IMR-90 (cell line): ENCODE results near the gene RAB3IL1. TPM values are rescaled to one million over a fixed set of nuclear protein-coding genes. Genes with fewer than 3 reads are reported as not detected.

Source experiments
- ATAC-seq: fragments of 200-7000 bp; cut with Tn5 transposase; 2 replicates; pipeline ENCODE4 v1.9.1; 2020; ENCODE audit warnings: low read depth, mild to moderate bottlenecking, moderate library complexity
- BruUV-seq: library from RNA; stranded (reverse); fragments of 400-500 nt; replicated peaks from 2 replicates; lab custom pipeline; 2021; lab: Mats Ljungman, UMichigan
- CTCF ChIA-PET: fragments of 300-600 bp; formaldehyde crosslinking; extraction: SDS; loops from one replicate; lab custom pipeline; 2021; ENCODE audit warnings: antibody characterized with exemption; lab: Yijun Ruan, JAX
- POLR2A ChIA-PET: fragments of 300-600 bp; sonication (Branson Sonifier 250); formaldehyde crosslinking; loops from one replicate; lab custom pipeline; 2022; ENCODE audit warnings: antibody characterized with exemption; ENCODE audit not compliant: unreplicated experiment; lab: Charles Lee
- DNase-seq: peaks from one replicate; pipeline ENCODE4 v3.0.0; 2013
- H2AFZ ChIP-seq: replicated peaks from 2 replicates; pipeline ENCODE3; 2013; ENCODE audit warnings: low read length, mild to moderate bottlenecking; ENCODE audit not compliant: poor library complexity
- H2AK5ac ChIP-seq: 2 replicates; pipeline ENCODE4 v1.6.1; 2013; ENCODE audit warnings: low read depth, low read length, inconsistent platforms
- H2AK9ac ChIP-seq: replicated peaks from 2 replicates; pipeline ENCODE3; 2013; ENCODE audit warnings: mild to moderate bottlenecking, low read depth, low read length, moderate library complexity; ENCODE audit not compliant: poor library complexity
- H2BK120ac ChIP-seq: 2 replicates; pipeline ENCODE4 v1.6.1; 2013; ENCODE audit warnings: low read depth, low read length, inconsistent platforms
- H2BK15ac ChIP-seq: 3 replicates; pipeline ENCODE4 v1.6.1; 2013; ENCODE audit warnings: low read depth, low read length, inconsistent platforms
- H2BK20ac ChIP-seq: 2 replicates; pipeline ENCODE4 v1.6.1; 2013; ENCODE audit warnings: low read depth, mild to moderate bottlenecking, inconsistent platforms, low read length, moderate library complexity
- H2BK5ac ChIP-seq: 2 replicates; pipeline ENCODE4 v1.6.1; 2013; ENCODE audit warnings: mild to moderate bottlenecking, low read depth, low read length, inconsistent platforms; ENCODE audit not compliant: poor library complexity, severe bottlenecking
- H3K14ac ChIP-seq: replicated peaks from 2 replicates; pipeline ENCODE4 v1.6.1; 2013; ENCODE audit warnings: low read depth, low read length, inconsistent platforms
- H3K18ac ChIP-seq: 2 replicates; pipeline ENCODE4 v1.6.1; 2013; ENCODE audit warnings: low read depth, low read length, control low read depth
- H3K23ac ChIP-seq: 2 replicates; pipeline ENCODE4 v1.6.1; 2013; ENCODE audit warnings: low read depth, low read length, inconsistent platforms
- H3K27ac ChIP-seq: 2 replicates; pipeline ENCODE4 v1.5.1; 2013; ENCODE audit warnings: mild to moderate bottlenecking, control low read depth, low read length; ENCODE audit not compliant: insufficient read depth
- H3K27me3 ChIP-seq: 2 replicates; pipeline ENCODE4 v1.6.1; 2013; ENCODE audit warnings: low read length; ENCODE audit not compliant: control insufficient read depth, insufficient read depth
- H3K36me3 ChIP-seq: 2 replicates; pipeline ENCODE4 v1.6.1; 2013; ENCODE audit warnings: low read length, mixed read lengths; ENCODE audit not compliant: control insufficient read depth, insufficient read depth
- H3K4ac ChIP-seq: 2 replicates; pipeline ENCODE4 v1.6.1; 2013; ENCODE audit warnings: low read depth, low read length, inconsistent platforms
- H3K4me1 ChIP-seq: 2 replicates; pipeline ENCODE4 v1.6.1; 2013; ENCODE audit warnings: low read length, mixed read lengths; ENCODE audit not compliant: control insufficient read depth, insufficient read depth
- H3K4me2 ChIP-seq: 2 replicates; pipeline ENCODE4 v1.6.1; 2013; ENCODE audit warnings: low read depth, mild to moderate bottlenecking, control low read depth, low read length, moderate library complexity
- H3K4me3 ChIP-seq: 2 replicates; pipeline ENCODE4 v1.5.1; 2013; ENCODE audit warnings: low read depth, mild to moderate bottlenecking, control low read depth, low read length, moderate library complexity; ENCODE audit not compliant: insufficient read depth
- H3K56ac ChIP-seq: 2 replicates; pipeline ENCODE4 v1.6.1; 2013; ENCODE audit warnings: low read length, inconsistent platforms; ENCODE audit not compliant: insufficient read depth; ENCODE audit errors: extremely low read depth
- H3K79me1 ChIP-seq, 2 experiments: 2 replicates each; pipeline ENCODE4 v1.6.1; 2013; ENCODE audit warnings: low read length in 2 of 2, inconsistent platforms in 1 of 2, low read depth in 1 of 2
- H3K9ac ChIP-seq: 2 replicates; pipeline ENCODE4 v1.6.1; 2013; ENCODE audit warnings: low read depth, low read length, control low read depth
- H3K9me1 ChIP-seq: 2 replicates; pipeline ENCODE4 v1.6.1; 2013; ENCODE audit warnings: low read length, inconsistent platforms; ENCODE audit not compliant: insufficient read depth
- H3K9me3 ChIP-seq: 2 replicates; pipeline ENCODE4 v1.6.1; 2013; ENCODE audit warnings: low read length; ENCODE audit not compliant: control insufficient read depth, insufficient read depth
- H4K20me1 ChIP-seq: 2 replicates; pipeline ENCODE4 v1.6.1; 2013; ENCODE audit warnings: low read length, inconsistent platforms; ENCODE audit not compliant: insufficient read depth
- H4K5ac ChIP-seq: 2 replicates; pipeline ENCODE4 v1.6.1; 2013; ENCODE audit warnings: mild to moderate bottlenecking, low read depth, low read length, control low read depth
- H4K8ac ChIP-seq, 2 experiments: 2 replicates each; pipeline ENCODE4 v1.6.1; 2013; ENCODE audit warnings: low read depth in 2 of 2, low read length in 2 of 2, control low read depth in 1 of 2, inconsistent platforms in 1 of 2
- H4K91ac ChIP-seq: 2 replicates; pipeline ENCODE4 v1.6.1; 2013; ENCODE audit warnings: low read depth, low read length, inconsistent platforms; ENCODE audit not compliant: insufficient read depth
- BHLHE40 ChIP-seq: fragments of 150-350 bp; IDR thresholded peaks from 2 replicates; pipeline ENCODE4 v1.6.1; 2016; ENCODE audit warnings: mild to moderate bottlenecking, low read depth, low read length
- CEBPB ChIP-seq: IDR thresholded peaks from 2 replicates; pipeline ENCODE4 v1.6.1; 2012; ENCODE audit warnings: low read depth, low read length, improper control_type of control experiment
- CHD1 ChIP-seq: IDR thresholded peaks from 2 replicates; pipeline ENCODE4 v1.6.1; 2012; ENCODE audit warnings: low read depth, low read length, improper control_type of control experiment
- CTCF ChIP-seq: conservative IDR thresholded peaks from 2 replicates; pipeline ENCODE4 v1.5.1; 2012; ENCODE audit warnings: mild to moderate bottlenecking, low read depth, low read length, improper control_type of control experiment
- FOS ChIP-seq: fragments of 150-350 bp; IDR thresholded peaks from 2 replicates; pipeline ENCODE4 v1.6.1; 2016; ENCODE audit warnings: low read depth, low read length
- MAFK ChIP-seq: IDR thresholded peaks from 2 replicates; pipeline ENCODE4 v1.6.1; 2012; ENCODE audit warnings: low read depth, low read length, improper control_type of control experiment
- MAZ ChIP-seq: IDR thresholded peaks from 2 replicates; pipeline ENCODE4 v1.6.1; 2012; ENCODE audit warnings: low read depth, mild to moderate bottlenecking, low read length, improper control_type of control experiment, moderate library complexity, borderline replicate concordance
- MXI1 ChIP-seq: IDR thresholded peaks from 2 replicates; pipeline ENCODE4 v1.6.1; 2012; ENCODE audit warnings: low read depth, mild to moderate bottlenecking, low read length, moderate library complexity, borderline replicate concordance
- NFE2L2 ChIP-seq: fragments of 150-350 bp; IDR thresholded peaks from 2 replicates; pipeline ENCODE4 v1.6.1; 2016; ENCODE audit warnings: low read depth, mild to moderate bottlenecking, low read length
- POLR2A ChIP-seq: IDR thresholded peaks from 2 replicates; pipeline ENCODE4 v1.6.1; 2012; ENCODE audit warnings: mild to moderate bottlenecking, low read depth, low read length
- RAD21 ChIP-seq: IDR thresholded peaks from 2 replicates; pipeline ENCODE4 v1.6.1; 2012; ENCODE audit warnings: low read length, improper control_type of control experiment
- RCOR1 ChIP-seq: IDR thresholded peaks from 2 replicates; pipeline ENCODE4 v1.6.1; 2012; ENCODE audit warnings: mild to moderate bottlenecking, low read length, improper control_type of control experiment; ENCODE audit not compliant: insufficient replicate concordance
- RFX5 ChIP-seq: IDR thresholded peaks from 2 replicates; pipeline ENCODE4 v1.8.0; 2012; ENCODE audit warnings: low read depth, mild to moderate bottlenecking, low read length, moderate library complexity
- SMC3 ChIP-seq: fragments of 150-350 bp; IDR thresholded peaks from 2 replicates; pipeline ENCODE4 v1.6.1; 2016; ENCODE audit warnings: low read depth, mild to moderate bottlenecking, antibody characterized with exemption, low read length, moderate library complexity
- WGBS, 2 experiments: methylation state at CpG; one replicate each; pipeline versions ENCODE4 v1.1.5 to v1.1.7; 2013; ENCODE audit warnings: missing lambda C conversion rate in 2 of 2; ENCODE audit not compliant: insufficient read length in 1 of 2; ENCODE audit errors: extremely low coverage in 2 of 2; 5-methylcytosine and 5-hydroxymethylcytosine counted together
- dilution Hi-C: fragments of 300-500 bp; cut with HindIII; formaldehyde crosslinking; loops from one replicate; pipeline ENCODE4 v1.14.3; 2018; ENCODE audit warnings: low sequenced_read_pairs; ENCODE audit not compliant: unreplicated experiment
- in situ Hi-C: fragments of 300-500 bp; cut with MboI; formaldehyde crosslinking; loops from 3 replicates; pipeline ENCODE4 v1.14.3; 2019; ENCODE audit warnings: low sequenced_read_pairs, inconsistent platforms, mixed read lengths
- intact Hi-C: fragments of 100-400 bp; cut with micrococcal nuclease; formaldehyde crosslinking; loops from 2 replicates; pipeline ENCODE4 v1.10.0; 2022
- polyA plus RNA-seq, 3 experiments: library from polyadenylated mRNA; depleted of rRNA; stranded (reverse); fragments of >200 nt; gene quantifications; 2 replicates each; pipeline ENCODE4 v1.2.3, GENCODE V29; 2012; ENCODE audit warnings: low replicate concordance in 1 of 3
- total RNA-seq: library from RNA; depleted of rRNA; stranded (reverse); fragments of >200 nt; gene quantifications from 2 replicates; pipeline ENCODE4 v1.2.3, GENCODE V29; 2012
- TF ChIP-seq, protein P1 (sequence below): fragments of 150-350 bp; IDR thresholded peaks from 2 replicates; pipeline ENCODE4 v1.6.1; 2016; ENCODE audit warnings: low read depth, mild to moderate bottlenecking, low read length, moderate library complexity, borderline replicate concordance
- TF ChIP-seq, protein P2 (sequence below): fragments of 150-350 bp; IDR thresholded peaks from 2 replicates; pipeline ENCODE4 v1.6.1; 2017; ENCODE audit warnings: mild to moderate bottlenecking, antibody characterized with exemption, low read length, low read depth

The RAB3IL1 gene
- total and polyA plus RNA-seq, 2 of the 4 experiments (the other 2 are of a cell fraction), result 0.72 to 1.9 TPM

DNA sequence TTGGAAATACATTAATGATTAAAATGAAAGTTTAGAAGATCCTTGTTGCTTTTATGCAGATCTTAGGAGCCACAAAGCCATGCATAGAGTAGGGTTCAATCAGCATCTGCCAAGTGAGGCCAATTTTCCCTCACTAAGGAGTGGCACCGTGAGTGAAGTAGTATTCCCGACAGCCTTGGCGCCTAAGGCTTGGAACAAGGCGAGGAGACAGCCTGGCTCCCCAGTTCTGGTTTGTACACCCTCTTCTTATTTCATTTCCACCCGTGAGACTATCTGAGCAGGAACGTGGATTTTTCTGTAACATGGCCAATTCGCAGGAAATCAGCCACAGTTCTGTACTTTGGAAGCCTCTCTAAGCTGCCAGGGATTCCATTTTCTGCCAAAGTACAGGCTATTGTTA is 66.7 kb downstream of the RAB3IL1 start:
- no peak overlapping the region for H2AFZ ChIP-seq
- no peaks in the 10 kb centered on the region for H3K4me1 ChIP-seq
- ATAC-seq, result no peak
- 0 out of 2 replicates have a peak, but pooled peaks cover 3% of the 10 kb centered on the region for H3K9me1 ChIP-seq
- intact Hi-C loops, result no loop called here
- no peaks in the 10 kb centered on the region; a peak in 1 of 4 replicates for H3K79me1 ChIP-seq
- H3K9ac ChIP-seq, result no peak overlapping the region
- H3K9me3 ChIP-seq, result no peaks in the 10 kb centered on the region
- H2AK5ac ChIP-seq, result no peak overlapping the region
- WGBS, 2 experiments, result 88% methylated on average over 4 of the region's 7 CpGs; no CpG with 5 or more reads in 1 of the 2 experiments
- no peak overlapping the region for H2BK15ac ChIP-seq
- no peak overlapping the region for H4K5ac ChIP-seq
- no peak overlapping the region for H3K56ac ChIP-seq
- H3K36me3 ChIP-seq, result peaks cover 54% of the 10 kb centered on the region
- H3K14ac ChIP-seq, result no peak overlapping the region
- no peak overlapping the region for H2BK20ac ChIP-seq
- H4K20me1 ChIP-seq, result peaks cover 7% of the 10 kb centered on the region
- H2BK5ac ChIP-seq, result no peak overlapping the region
- POLR2A ChIA-PET, result interaction anchor here (0.6 kb wide), 1 partner anchor 522 kb away, joined by 3 read pairs; no protein-coding TSS in a partner anchor
- no TSS peak for BruUV-seq
- no peak overlapping the region for H3K23ac ChIP-seq
- CTCF ChIA-PET, result interaction anchor here (0.6 kb wide), 1 partner anchor 11 kb away, joined by 3 read pairs; no protein-coding TSS in a partner anchor
- H3K27ac ChIP-seq, result no peak overlapping the region
- no peak for TF ChIP-seq BHLHE40
- TF ChIP-seq, protein P1, sequence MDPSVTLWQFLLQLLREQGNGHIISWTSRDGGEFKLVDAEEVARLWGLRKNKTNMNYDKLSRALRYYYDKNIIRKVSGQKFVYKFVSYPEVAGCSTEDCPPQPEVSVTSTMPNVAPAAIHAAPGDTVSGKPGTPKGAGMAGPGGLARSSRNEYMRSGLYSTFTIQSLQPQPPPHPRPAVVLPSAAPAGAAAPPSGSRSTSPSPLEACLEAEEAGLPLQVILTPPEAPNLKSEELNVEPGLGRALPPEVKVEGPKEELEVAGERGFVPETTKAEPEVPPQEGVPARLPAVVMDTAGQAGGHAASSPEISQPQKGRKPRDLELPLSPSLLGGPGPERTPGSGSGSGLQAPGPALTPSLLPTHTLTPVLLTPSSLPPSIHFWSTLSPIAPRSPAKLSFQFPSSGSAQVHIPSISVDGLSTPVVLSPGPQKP, result no peak
- no peak for TF ChIP-seq MAZ
- TF ChIP-seq POLR2A, result no peak
- no peak for TF ChIP-seq CTCF
- TF ChIP-seq RCOR1, result no peak
- no peak for TF ChIP-seq CEBPB
- no peak for TF ChIP-seq FOS
- no peak for TF ChIP-seq RFX5
- no peak for TF ChIP-seq RAD21
- no peak for TF ChIP-seq MAFK
- TF ChIP-seq MXI1, result no peak
- no peak for TF ChIP-seq NFE2L2
- TF ChIP-seq CHD1, result no peak
- no peak for TF ChIP-seq SMC3
- TF ChIP-seq, protein P2, sequence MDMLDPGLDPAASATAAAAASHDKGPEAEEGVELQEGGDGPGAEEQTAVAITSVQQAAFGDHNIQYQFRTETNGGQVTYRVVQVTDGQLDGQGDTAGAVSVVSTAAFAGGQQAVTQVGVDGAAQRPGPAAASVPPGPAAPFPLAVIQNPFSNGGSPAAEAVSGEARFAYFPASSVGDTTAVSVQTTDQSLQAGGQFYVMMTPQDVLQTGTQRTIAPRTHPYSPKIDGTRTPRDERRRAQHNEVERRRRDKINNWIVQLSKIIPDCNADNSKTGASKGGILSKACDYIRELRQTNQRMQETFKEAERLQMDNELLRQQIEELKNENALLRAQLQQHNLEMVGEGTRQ, result no peak
- no peak overlapping the region for H4K91ac ChIP-seq
- H3K4me3 ChIP-seq, result no peak overlapping the region
- H3K4ac ChIP-seq, result no peak overlapping the region
- H4K8ac ChIP-seq, result no peak overlapping the region
- dilution Hi-C loops, result no loop called here
- H3K27me3 ChIP-seq, result no peaks in the 10 kb centered on the region
- H3K18ac ChIP-seq, result no peak overlapping the region
- no peak for DNase-seq
- H2AK9ac ChIP-seq, result no peak overlapping the region
- in situ Hi-C loops, result loop anchor here (25.0 kb wide), 1 partner anchor 462 kb away; no protein-coding TSS in a partner anchor
- no peak overlapping the region for H2BK120ac ChIP-seq
- H3K4me2 ChIP-seq, result no peak overlapping the region
